Measurements from ENCODE around the gene BBOF1.

GRCh38 chr14:73997108-73997943 is 21.8 kb upstream of the BBOF1 start:
- TF ChIP-seq POLR2AphosphoS5 (IDR thresholded peaks at IDR 0.05; ENCODE audit: borderline replicate concordance, low read depth, low read length) (no peak), EZH2 (IDR thresholded peaks at IDR 0.05) (no peak), FOXP2 (optimal IDR thresholded peaks at IDR 0.05; ENCODE audit: control extremely low read depth, extremely low read length, insufficient read depth) (no peak)
